ENCODE measurements around the gene UNC5A.

Gene UNC5A

GRCh38 chr5:176788941-176789872, 21.2 kb upstream of the UNC5A start:
- H3K27me3 ChIP-seq (ENCODE audit: low read depth) = peaks cover 50% of the 10 kb centered on the region
- H3K4me3 ChIP-seq = no peak overlapping the region
- no peaks in the 10 kb centered on the region for H3K4me1 ChIP-seq
- no peak for DNase-seq (ENCODE audit: low spot score in 2 of 2)
- no peaks in the 10 kb centered on the region for H3K36me3 ChIP-seq (replicated peaks)
- in situ Hi-C loops (cut with MboI; ENCODE audit: low sequenced_read_pairs) = no loop called here
- no peaks in the 10 kb centered on the region for H3K9me3 ChIP-seq

DNA sequence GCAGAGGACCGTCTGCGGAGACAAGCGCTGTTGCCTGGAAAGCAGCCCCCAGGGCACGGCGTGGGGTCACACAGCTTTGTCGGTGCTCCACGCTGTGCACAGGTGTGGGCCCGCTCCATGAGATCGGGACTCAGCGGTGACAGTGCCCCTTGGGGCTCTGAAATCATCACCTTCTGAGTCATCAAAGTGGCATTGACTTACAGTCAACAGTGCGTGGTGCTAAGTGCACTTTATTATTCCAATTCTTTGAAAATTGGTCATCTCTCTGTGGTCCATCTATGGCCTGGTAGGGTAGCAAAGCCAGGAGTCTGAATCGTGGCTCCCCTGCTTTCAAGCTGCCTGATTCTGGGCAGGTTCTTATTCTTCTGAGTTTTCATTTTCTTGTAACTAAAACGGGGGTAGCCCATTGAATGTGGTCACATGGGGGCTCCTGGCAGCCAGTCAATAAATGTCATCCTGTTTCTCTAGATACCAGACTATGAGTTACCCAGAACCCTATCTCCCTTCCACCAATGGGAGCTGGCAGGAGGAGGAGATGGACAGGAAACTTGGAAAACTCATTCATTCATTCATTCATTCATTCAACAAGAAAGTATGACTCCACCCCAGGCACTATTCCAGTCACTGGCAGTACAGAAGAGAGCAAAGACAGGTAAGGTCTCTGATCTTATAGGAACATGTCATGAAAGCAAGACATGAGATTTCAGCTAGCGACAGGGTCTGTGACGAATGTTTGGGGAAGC, 20.3 kb upstream of the UNC5A start:
- H3K27me3 ChIP-seq (ENCODE audit: low read depth) = peaks cover 53% of the 10 kb centered on the region
- H3K36me3 ChIP-seq (replicated peaks) = no peaks in the 10 kb centered on the region
- H3K4me1 ChIP-seq = no peaks in the 10 kb centered on the region
- H3K9me3 ChIP-seq = no peaks in the 10 kb centered on the region
- DNase-seq (ENCODE audit: low spot score in 2 of 2) = no peak
- in situ Hi-C loops (cut with MboI; ENCODE audit: low sequenced_read_pairs) = no loop called here
- H3K4me3 ChIP-seq = no peak overlapping the region

- in situ Hi-C loops (cut with MboI; ENCODE audit: low sequenced_read_pairs) = no loop called here
- Histone ChIP-seq H3K9me3 (no peaks in the 10 kb centered on the region), H3K27me3 (ENCODE audit: low read depth) (peaks cover 56% of the 10 kb centered on the region), H3K36me3 (replicated peaks) (no peaks in the 10 kb centered on the region), H3K4me1 (no peaks in the 10 kb centered on the region), H3K4me3 (no peak overlapping the region)
- DNase-seq (ENCODE audit: low spot score in 2 of 2) = no peak
Observed at GRCh38 chr5:176790941-176791340, 19.4 kb upstream of the UNC5A start.

- peaks cover 65% of the 10 kb centered on the region for H3K27me3 ChIP-seq (ENCODE audit: low read depth)
- H3K4me3 ChIP-seq = no peak overlapping the region
- no peaks in the 10 kb centered on the region for H3K9me3 ChIP-seq
- H3K4me1 ChIP-seq = no peaks in the 10 kb centered on the region
- DNase-seq (ENCODE audit: low spot score in 2 of 2) = no peak
- in situ Hi-C loops (cut with MboI; ENCODE audit: low sequenced_read_pairs) = no loop called here
- H3K36me3 ChIP-seq (replicated peaks) = no peaks in the 10 kb centered on the region
Observed at GRCh38 chr5:176792655-176793342, 17.6 kb upstream of the UNC5A start.

- no peaks in the 10 kb centered on the region for H3K36me3 ChIP-seq (replicated peaks)
- DNase-seq (ENCODE audit: low spot score in 2 of 2) = no peak
- H3K9me3 ChIP-seq = no peaks in the 10 kb centered on the region
- in situ Hi-C loops (cut with MboI; ENCODE audit: low sequenced_read_pairs) = no loop called here
- peaks cover 65% of the 10 kb centered on the region for H3K27me3 ChIP-seq (ENCODE audit: low read depth)
- H3K4me3 ChIP-seq = no peak overlapping the region
- no peaks in the 10 kb centered on the region for H3K4me1 ChIP-seq
Observed at GRCh38 chr5:176793343-176793699, 17.0 kb upstream of the UNC5A start.

DNA sequence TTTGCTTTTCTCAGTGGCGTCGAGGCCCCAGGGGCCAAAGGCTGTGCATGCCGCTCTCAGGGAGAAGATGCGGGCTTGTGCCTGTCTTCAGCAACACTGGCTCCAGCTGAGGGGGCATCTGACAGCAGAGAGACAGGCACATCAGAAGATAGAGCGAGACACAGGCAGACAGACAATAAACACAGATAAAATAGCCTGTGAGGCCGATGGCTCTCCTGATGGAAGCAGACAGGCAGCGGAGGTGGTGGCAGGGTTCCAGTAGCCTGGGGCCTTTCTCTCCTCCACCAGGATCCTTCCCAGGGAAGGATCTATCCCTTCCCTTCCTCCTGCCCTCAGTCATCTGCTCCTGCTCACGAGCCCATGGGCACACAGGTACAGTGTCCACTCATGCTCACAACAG, 16.6 kb upstream of the UNC5A start:
- Histone ChIP-seq H3K9me3 (no peaks in the 10 kb centered on the region), H3K36me3 (replicated peaks) (no peaks in the 10 kb centered on the region), H3K27me3 (ENCODE audit: low read depth) (peaks cover 61% of the 10 kb centered on the region), H3K4me1 (no peaks in the 10 kb centered on the region), H3K4me3 (no peak overlapping the region)
- no peak for DNase-seq (ENCODE audit: low spot score in 2 of 2)
- in situ Hi-C loops (cut with MboI; ENCODE audit: low sequenced_read_pairs) = no loop called here

GRCh38 chr5:176794509-176794908, 15.8 kb upstream of the UNC5A start:
- Histone ChIP-seq H3K9me3 (no peaks in the 10 kb centered on the region), H3K27me3 (ENCODE audit: low read depth) (peaks cover 56% of the 10 kb centered on the region), H3K4me3 (no peak overlapping the region), H3K4me1 (no peaks in the 10 kb centered on the region), H3K36me3 (replicated peaks) (no peaks in the 10 kb centered on the region)
- in situ Hi-C loops (cut with MboI; ENCODE audit: low sequenced_read_pairs) = no loop called here
- no peak for DNase-seq (ENCODE audit: low spot score in 2 of 2)

DNA sequence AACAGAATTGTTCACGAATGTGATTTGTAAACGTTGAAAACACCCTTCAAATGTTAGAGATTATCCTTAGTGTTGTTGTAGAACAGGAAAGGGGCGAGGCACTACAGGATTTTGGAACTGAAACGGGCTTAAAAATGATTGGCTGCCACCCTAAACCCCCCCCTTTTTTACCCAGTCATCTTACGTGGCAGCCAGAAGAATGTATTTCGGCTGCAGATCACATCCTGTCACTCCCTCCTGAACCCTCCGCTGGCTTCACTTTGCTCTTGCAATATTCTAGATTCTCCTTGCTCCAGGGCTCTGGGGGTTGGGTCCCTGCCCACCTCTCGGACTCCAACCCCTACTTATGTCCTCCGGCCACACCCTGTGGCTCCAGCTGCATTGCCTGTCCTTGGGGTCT, 13.9 kb upstream of the UNC5A start:
- no peak for DNase-seq (ENCODE audit: low spot score in 2 of 2)
- no peaks in the 10 kb centered on the region for H3K4me1 ChIP-seq
- H3K4me3 ChIP-seq = no peak overlapping the region
- H3K27me3 ChIP-seq (ENCODE audit: low read depth) = peaks cover 40% of the 10 kb centered on the region
- no peaks in the 10 kb centered on the region for H3K9me3 ChIP-seq
- in situ Hi-C loops (cut with MboI; ENCODE audit: low sequenced_read_pairs) = no loop called here
- H3K36me3 ChIP-seq (replicated peaks) = no peaks in the 10 kb centered on the region

DNA sequence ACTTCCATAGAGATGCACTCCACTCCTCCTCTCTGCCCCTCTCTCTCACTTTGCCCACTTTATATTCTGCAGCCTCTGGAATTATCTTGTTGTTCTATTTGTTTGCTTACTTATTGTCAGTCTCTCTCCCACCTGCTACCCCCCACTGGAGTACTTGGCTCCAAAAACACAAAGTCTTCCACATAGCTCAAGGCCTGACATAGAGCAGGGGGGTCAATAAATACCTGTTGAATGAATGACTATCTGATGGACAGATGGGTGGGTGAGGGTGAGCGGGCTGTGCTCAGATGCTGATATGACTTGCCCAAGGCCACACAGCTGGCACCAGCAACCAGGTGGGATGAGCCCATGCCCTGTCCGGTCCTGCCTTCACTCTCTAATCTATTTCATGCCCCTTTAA, 13.4 kb upstream of the UNC5A start:
- Histone ChIP-seq H3K9me3 (no peaks in the 10 kb centered on the region), H3K27me3 (ENCODE audit: low read depth) (peaks cover 36% of the 10 kb centered on the region), H3K4me3 (no peak overlapping the region), H3K36me3 (replicated peaks) (no peaks in the 10 kb centered on the region), H3K4me1 (no peaks in the 10 kb centered on the region)
- no peak for DNase-seq (ENCODE audit: low spot score in 2 of 2)
- in situ Hi-C loops (cut with MboI; ENCODE audit: low sequenced_read_pairs) = no loop called here

- in situ Hi-C loops (cut with MboI; ENCODE audit: low sequenced_read_pairs) = no loop called here
- Histone ChIP-seq H3K4me3 (no peak overlapping the region), H3K9me3 (no peaks in the 10 kb centered on the region), H3K4me1 (no peaks in the 10 kb centered on the region), H3K27me3 (ENCODE audit: low read depth) (peaks cover 32% of the 10 kb centered on the region), H3K36me3 (replicated peaks) (no peaks in the 10 kb centered on the region)
- no peak for DNase-seq (ENCODE audit: low spot score in 2 of 2)
Observed at GRCh38 chr5:176797456-176798050, 12.8 kb upstream of the UNC5A start.

DNA sequence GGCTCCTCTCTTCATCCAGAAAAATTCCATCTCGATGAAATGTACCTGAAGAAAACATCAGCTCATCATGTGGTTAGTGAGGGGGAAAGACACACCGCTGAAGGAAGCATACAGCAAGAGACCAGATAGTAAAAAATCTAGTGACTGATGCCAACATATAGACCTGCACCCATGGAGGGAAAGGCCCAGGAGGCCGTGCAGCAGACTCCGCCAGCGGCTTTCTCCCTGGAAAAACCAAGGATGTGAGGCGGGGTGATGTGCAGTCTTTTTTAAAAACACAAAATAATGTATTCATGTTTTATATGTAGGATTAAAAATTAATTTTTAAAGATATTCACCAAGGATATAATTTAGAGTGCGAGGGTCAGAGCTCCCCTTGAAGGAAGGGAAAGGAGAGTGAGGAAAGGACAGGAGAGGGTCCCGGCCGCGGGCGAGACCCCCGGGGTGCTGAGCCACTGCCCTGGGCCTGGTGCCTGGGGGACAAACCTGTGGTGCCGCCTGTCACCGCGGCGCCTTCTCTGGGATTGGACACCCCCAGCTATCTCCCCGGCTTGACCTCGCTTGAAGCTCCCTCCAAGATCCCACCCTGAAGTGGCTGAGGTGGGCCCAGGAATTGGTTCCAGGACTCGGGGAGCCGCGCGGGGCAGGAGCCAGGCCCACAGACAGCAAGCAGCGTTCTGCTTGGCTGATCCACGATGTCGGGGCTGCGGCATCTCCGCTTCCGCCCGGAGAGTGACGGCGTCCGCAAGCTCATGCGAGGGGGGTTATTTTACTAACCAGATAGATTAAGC, 12.1 kb upstream of the UNC5A start:
- Histone ChIP-seq H3K4me1 (no peaks in the 10 kb centered on the region), H3K36me3 (replicated peaks) (no peaks in the 10 kb centered on the region), H3K27me3 (ENCODE audit: low read depth) (peaks cover 24% of the 10 kb centered on the region), H3K9me3 (no peaks in the 10 kb centered on the region), H3K4me3 (no peak overlapping the region)
- in situ Hi-C loops (cut with MboI; ENCODE audit: low sequenced_read_pairs) = no loop called here
- no peak for DNase-seq (ENCODE audit: low spot score in 2 of 2)

DNA sequence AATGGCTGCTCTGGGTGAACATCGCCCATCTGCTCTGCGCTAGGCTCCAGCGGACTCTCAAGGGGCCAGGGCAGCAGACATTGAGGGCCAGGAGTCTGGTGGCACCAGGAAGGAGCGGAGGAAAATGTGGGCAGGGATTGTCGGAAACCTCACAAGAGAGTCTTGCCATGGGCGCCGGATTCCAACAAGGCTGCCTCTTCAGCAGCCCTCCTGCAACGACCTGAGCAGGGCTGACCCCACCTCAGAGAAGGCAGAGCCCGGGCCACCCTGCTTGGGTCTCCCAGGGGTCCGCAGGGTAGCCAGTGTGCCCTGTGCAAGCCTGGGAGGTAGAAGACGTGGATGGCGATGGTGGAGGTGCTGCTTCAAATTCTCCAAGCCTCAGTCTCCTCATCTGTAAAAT, 11.4 kb upstream of the UNC5A start:
- Histone ChIP-seq H3K4me1 (no peaks in the 10 kb centered on the region), H3K36me3 (replicated peaks) (no peaks in the 10 kb centered on the region), H3K9me3 (no peaks in the 10 kb centered on the region), H3K4me3 (no peak overlapping the region), H3K27me3 (ENCODE audit: low read depth) (peaks cover 18% of the 10 kb centered on the region)
- DNase-seq (ENCODE audit: low spot score in 2 of 2) = no peak
- in situ Hi-C loops (cut with MboI; ENCODE audit: low sequenced_read_pairs) = no loop called here

GRCh38 chr5:176799488-176799887, 10.9 kb upstream of the UNC5A start:
- no peaks in the 10 kb centered on the region for H3K4me1 ChIP-seq
- H3K36me3 ChIP-seq (replicated peaks) = no peaks in the 10 kb centered on the region
- DNase-seq (ENCODE audit: low spot score in 2 of 2) = no peak
- H3K9me3 ChIP-seq = no peaks in the 10 kb centered on the region
- no peak overlapping the region for H3K4me3 ChIP-seq
- in situ Hi-C loops (cut with MboI; ENCODE audit: low sequenced_read_pairs) = no loop called here
- H3K27me3 ChIP-seq (ENCODE audit: low read depth) = peaks cover 19% of the 10 kb centered on the region
